ENCODE measurements around the gene MED27.

DNA sequence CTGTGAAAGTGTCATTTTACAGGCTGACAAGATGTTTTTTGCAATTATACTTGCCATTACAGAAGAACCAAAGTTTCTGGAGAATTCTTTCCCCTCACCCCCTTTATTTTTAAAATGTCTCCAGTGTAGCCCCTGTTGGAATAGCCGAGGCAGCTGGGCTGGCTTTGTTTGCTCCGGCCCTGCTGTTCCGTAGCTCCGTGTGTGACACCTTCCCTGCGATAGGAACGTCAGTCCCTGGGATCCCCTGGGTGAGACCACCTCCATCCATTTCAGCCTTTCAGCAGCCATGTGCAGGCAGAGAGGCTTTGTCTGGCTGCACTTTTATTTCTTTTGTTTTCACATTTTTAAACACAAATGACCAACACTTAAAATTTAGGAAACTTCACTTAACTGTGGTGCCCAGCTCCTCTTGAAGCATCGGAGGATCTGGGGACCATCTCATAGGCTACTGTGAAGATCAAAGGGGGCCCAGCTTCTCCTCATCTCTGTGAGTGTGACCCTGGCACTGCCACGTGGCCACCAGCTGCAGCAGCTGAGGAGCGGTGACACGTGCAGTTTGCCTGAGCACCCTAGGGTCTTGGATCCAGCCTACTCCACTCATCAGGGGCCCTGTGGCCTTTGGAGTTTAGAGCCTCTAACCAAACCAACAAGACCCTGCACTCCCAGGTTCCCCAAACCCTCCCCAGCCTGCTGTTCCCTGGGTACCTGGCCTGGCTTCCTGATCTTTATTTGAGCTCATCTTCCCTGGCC, 214.0 kb downstream of the MED27 start:
- TF ChIP-seq TCF12 (IDR thresholded peaks at IDR 0.05; ENCODE audit: low read depth) (no peak), CREB1 (IDR thresholded peaks at IDR 0.05; ENCODE audit: low read depth) (no peak), YY1 (IDR thresholded peaks at IDR 0.05; ENCODE audit: low read depth) (no peak), EP300 (IDR thresholded peaks at IDR 0.05; ENCODE audit: borderline replicate concordance) (no peak)
- TF ChIP-seq, protein P1, sequence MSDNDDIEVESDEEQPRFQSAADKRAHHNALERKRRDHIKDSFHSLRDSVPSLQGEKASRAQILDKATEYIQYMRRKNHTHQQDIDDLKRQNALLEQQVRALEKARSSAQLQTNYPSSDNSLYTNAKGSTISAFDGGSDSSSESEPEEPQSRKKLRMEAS (IDR thresholded peaks at IDR 0.05) = no peak
- TF ChIP-seq, protein P2, sequence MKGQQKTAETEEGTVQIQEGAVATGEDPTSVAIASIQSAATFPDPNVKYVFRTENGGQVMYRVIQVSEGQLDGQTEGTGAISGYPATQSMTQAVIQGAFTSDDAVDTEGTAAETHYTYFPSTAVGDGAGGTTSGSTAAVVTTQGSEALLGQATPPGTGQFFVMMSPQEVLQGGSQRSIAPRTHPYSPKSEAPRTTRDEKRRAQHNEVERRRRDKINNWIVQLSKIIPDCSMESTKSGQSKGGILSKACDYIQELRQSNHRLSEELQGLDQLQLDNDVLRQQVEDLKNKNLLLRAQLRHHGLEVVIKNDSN (IDR thresholded peaks at IDR 0.05) = no peak

Measured in Ishikawa (cell line).